Measurements from ENCODE around the gene SYPL1.

SYPL1 gene

GRCh38 chr7:106094780-106095179 is 17.3 kb downstream of the SYPL1 start:
- no peak for DNase-seq (ENCODE audit: low spot score)

- DNase-seq (ENCODE audit: low spot score): no peak
Measured at GRCh38 chr7:106092204-106092603, 19.9 kb downstream of the SYPL1 start.

GRCh38 chr7:106089647-106090046 is 22.5 kb downstream of the SYPL1 start:
- no peak for DNase-seq (ENCODE audit: low spot score)

GRCh38 chr7:106088014-106088413 is 24.1 kb downstream of the SYPL1 start:
- no peak for DNase-seq (ENCODE audit: low spot score)

GRCh38 chr7:106086062-106086461 is 26.1 kb downstream of the SYPL1 start:
- no peak for DNase-seq (ENCODE audit: low spot score)

- no peak for DNase-seq (ENCODE audit: low spot score)
Measured at GRCh38 chr7:106085015-106085414, 27.1 kb downstream of the SYPL1 start.

- DNase-seq (ENCODE audit: low spot score): no peak
Measured at GRCh38 chr7:106083717-106084116, 28.4 kb downstream of the SYPL1 start.

- no peak for DNase-seq (ENCODE audit: low spot score)
Measured at GRCh38 chr7:106082087-106082854, 29.8 kb downstream of the SYPL1 start.

GRCh38 chr7:106080300-106080987 is 31.7 kb downstream of the SYPL1 start:
- no peak for DNase-seq (ENCODE audit: low spot score)

GRCh38 chr7:106076537-106076936 is 35.6 kb downstream of the SYPL1 start:
- no peak for DNase-seq (ENCODE audit: low spot score)

GRCh38 chr7:106075937-106076336 is 36.2 kb downstream of the SYPL1 start:
- no peak for DNase-seq (ENCODE audit: low spot score)

- no peak for DNase-seq (ENCODE audit: low spot score)
Measured at GRCh38 chr7:106074257-106074656, 37.9 kb downstream of the SYPL1 start.

- DNase-seq (ENCODE audit: low spot score): no peak
Measured at GRCh38 chr7:106073701-106074100, 38.4 kb downstream of the SYPL1 start.

- DNase-seq (ENCODE audit: low spot score): no peak
Measured at GRCh38 chr7:106072715-106073091, 39.4 kb downstream of the SYPL1 start.

GRCh38 chr7:106071999-106072714 is 40.0 kb downstream of the SYPL1 start:
- DNase-seq (ENCODE audit: low spot score): no peak

- no peak for DNase-seq (ENCODE audit: low spot score)
Measured at GRCh38 chr7:106071356-106071998, 40.6 kb downstream of the SYPL1 start.

GRCh38 chr7:106070567-106071254 is 41.4 kb downstream of the SYPL1 start:
- DNase-seq (ENCODE audit: low spot score): no peak

- no peak for DNase-seq (ENCODE audit: low spot score)
Measured at GRCh38 chr7:106070201-106070551, 41.9 kb downstream of the SYPL1 start.

GRCh38 chr7:106069471-106070200 is 42.5 kb downstream of the SYPL1 start:
- no peak for DNase-seq (ENCODE audit: low spot score)

GRCh38 chr7:106068986-106069385 is 43.1 kb downstream of the SYPL1 start:
- DNase-seq (ENCODE audit: low spot score): no peak

- DNase-seq (ENCODE audit: low spot score): no peak
Measured at GRCh38 chr7:106068538-106068961, 43.6 kb downstream of the SYPL1 start.
